GM21723 (cell line): ENCODE results near the gene UBQLN4.

Source experiments
- ATAC-seq: cut with Tn5 transposase; IDR thresholded peaks from one replicate; pipeline ENCODE4 v1.9.1; 2021; ENCODE audit warnings: mild to moderate bottlenecking, moderate library complexity; ENCODE audit not compliant: unreplicated experiment

Gene UBQLN4

GRCh38 chr1:156020293-156021092, 33.1 kb downstream of the UBQLN4 start, which contains the start of gene SSR2:
Gene SSR2 (minus strand): TSS chr1:156020951. CDS start chr1:156020167, 784 bp downstream.
- ATAC-seq = peak; percentile 99

GRCh38 chr1:156019946-156020292, 33.7 kb downstream of the UBQLN4 start:
- no peak for ATAC-seq

GRCh38 chr1:156014829-156015228, 38.8 kb downstream of the UBQLN4 start:
- ATAC-seq = no peak

DNA sequence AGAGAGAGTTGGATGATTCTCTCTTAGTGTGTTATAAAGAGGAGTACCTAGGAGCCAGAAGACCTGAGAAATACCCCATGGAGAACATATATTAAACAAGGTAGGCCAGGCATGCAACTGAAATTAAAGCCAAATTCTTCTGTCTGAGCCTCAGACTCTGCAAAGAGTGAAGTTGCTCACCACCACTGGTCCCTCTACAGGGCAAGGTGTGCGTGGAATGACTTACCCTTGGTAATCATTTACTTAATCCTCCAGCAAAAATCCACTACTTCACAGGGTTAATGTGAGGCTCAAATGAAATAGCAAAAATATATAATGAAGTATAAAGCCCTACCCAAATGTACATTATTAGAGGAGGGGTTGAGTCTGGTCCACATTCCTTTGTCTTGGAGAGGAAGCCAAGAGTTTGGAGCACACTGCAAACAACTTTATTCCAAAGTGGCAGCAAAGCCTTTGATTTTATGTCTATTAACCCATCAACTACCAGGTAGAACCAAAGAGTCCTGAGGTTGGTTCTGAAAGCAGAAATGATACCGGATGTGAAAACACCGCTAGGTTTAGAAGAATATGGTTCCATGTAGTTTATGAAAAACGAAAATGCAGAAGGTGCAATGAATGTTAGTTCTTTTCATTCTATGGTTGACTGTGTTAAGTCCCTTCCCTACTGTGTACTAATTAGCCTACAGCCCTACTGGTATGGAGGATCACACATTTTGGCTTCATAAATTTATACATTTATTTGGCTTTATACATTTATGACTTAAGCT, 41.4 kb downstream of the UBQLN4 start:
- peak; percentile 82 for ATAC-seq

GRCh38 chr1:156009404-156009803, 44.2 kb downstream of the UBQLN4 start:
- ATAC-seq = no peak

DNA sequence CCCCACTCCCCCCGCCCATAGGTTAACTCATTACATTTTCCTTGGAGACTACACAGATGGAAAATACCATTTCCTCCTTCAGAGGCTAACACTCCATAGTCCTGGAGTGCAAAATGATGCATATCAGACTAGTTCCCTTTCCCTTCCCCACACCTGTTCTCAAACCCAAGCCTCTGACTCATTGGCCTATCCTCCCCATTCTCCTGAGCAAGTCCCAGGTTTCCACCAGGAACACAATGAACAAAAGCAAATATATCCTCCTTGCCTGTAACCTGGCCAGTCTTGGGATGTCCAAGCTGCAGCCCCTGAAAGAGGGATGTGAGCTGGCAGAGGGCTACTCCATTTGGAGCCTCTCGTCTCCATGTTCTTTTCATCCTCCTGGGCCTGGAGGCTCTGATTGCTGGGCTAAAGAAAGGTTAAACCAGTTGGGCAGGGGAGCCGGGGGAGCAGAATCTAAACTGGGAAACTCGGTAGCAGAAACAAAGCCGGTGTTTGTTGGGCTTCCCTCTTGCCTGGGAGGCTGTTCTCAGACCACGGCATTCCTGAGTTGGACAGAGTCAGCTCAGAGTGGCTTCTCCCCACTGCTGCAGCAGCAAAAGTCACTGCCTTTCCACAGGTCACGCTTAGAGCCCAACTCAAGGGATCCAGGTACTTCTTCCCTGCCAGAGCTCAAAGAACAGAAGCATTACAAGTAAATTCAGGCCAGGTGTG, 46.8 kb downstream of the UBQLN4 start:
- ATAC-seq = no peak

GRCh38 chr1:156004843-156005584, 48.6 kb downstream of the UBQLN4 start:
- ATAC-seq = no peak

- no peak for ATAC-seq
Measured at GRCh38 chr1:156003923-156004188, 49.7 kb downstream of the UBQLN4 start.

DNA sequence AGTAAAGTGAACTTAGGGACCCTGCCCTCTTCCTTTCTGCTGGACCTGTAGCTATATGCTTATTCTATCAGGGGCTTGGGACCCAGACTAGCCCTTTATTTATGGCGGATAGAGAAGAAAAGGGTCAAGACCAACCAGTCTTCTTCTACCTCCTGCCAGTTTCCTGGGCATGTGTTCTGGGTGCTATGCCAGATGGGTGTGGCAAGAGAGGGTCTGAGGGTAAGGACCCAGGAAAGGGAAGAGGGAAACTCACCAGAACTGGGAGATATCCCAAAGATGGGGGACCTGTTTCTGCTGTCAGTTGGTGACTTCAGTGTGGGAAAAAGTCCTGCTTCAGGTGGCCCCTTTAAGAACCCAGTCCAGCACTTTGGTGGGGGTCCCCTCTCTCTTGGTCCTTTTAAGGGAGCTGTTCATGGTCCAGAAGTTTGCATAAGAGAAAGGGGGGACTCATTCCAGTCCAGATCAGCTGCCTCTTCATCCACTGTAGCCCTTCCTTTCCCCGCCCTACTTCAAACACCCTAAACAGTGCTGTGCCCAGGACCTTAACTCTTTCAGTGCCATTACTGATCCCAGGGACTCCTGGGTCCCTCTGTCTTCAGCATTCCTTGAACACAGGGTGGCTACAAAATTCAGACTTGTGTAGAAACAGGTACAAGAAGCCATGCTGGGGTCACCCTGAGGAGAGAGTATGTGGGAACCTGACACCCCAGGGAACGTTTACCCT, 51.2 kb downstream of the UBQLN4 start:
- ATAC-seq = no peak

DNA sequence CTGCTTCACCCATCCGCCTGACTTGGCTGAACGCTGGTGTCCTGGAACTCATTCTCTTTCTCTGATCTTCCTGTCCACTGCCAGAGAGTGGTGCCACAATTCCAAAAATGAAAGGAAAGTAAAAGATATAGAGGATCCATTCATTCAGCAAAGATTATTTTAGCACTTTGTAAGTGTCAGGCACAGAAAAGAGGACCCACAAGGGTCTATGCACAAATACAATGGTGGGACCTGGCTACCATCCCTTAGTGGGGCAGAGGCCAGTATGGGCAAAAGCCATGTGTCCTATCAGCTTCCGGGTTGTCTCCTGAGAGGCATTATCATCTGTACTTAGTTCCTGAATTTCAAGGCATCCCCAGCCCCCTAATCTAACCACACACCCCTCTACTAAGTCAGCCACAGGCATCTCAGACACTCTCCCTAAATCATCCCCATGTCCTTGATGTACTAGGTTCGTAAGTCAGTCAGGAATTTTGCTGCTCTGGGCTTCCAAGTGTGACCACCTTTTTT, 51.9 kb downstream of the UBQLN4 start:
- no peak for ATAC-seq

GRCh38 chr1:156001021-156001661, 52.5 kb downstream of the UBQLN4 start:
- ATAC-seq = no peak

DNA sequence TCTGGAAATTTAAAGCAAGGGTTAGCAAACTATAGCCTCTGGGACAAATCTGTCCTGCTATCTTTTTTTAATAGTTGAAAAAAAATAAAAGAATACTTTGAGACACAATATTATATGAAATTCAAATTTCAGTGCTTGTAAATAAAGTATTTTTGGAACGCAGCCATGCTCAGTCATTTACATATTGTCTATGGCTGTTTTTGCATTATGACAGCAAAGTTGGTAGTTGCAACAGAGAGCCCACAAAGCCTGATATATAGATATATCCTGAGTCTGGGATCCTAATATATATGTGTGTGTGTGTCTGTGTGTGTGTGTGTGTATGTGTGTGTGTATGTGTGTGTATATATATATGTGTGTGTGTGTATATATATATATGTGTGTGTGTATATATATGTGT, 53.6 kb downstream of the UBQLN4 start:
- no peak for ATAC-seq

- ATAC-seq = no peak
Measured at GRCh38 chr1:155996166-155996565, 57.4 kb downstream of the UBQLN4 start.

DNA sequence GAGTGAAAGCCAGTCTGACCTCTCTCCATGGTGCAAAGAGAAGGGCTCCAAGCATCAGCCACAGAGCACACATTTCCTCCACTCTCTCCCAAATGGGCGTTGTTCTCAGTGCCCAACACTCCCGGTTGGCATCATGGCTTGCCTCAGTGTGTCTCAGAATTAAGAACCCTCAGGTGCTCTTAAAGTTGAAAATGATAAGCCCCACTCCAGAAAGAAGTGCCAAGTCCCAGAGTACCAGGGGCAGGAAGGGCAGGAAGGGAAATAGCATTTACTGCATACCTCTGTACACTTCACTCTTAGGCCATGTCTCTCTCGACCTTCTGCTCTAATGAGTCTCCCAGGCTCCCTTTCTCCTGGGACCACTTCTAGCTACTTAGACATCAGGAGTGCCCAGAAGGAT, 60.0 kb downstream of the UBQLN4 start:
- ATAC-seq = no peak

DNA sequence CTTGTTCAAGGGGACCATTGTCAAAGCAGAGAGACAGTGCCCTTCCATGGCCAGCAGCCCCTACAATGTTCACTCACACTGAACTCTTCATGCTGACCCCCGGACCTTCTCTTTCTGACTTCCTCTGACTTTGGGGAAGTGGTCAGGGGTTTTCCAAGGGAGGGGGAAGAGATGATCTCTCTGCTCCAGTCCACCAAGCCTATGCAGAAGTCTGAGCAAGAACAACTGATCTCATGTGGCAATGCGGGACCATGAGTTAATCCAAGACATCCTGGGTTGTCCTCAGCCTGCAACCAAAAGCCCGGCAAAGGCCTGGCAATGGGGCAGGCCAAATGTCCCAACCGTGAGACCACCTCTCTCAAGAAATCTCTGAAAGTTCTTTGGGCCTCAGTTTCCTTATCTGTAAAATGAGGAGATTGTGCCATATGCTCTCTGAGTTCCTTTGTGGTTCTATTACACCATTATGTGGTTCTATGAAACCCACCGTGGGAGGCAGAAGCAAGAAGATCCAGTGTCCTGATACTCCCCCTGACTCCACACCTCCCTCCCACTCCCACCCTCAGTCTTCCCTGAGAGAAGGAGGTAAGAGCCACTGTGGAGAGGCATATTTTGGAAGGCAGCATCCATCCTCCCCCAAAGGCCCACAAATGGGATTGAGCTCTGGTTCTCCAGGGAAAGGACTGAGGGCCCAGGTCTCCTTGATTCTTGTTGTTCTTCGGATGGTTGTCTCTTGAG, 63.4 kb downstream of the UBQLN4 start:
- no peak for ATAC-seq

GRCh38 chr1:155989242-155990004, 64.2 kb downstream of the UBQLN4 start:
- no peak for ATAC-seq
